GM19035 (cell line): ENCODE data around the gene CDK17.

Experiments
- ATAC-seq: cut with Tn5 transposase; IDR thresholded peaks from one replicate; pipeline ENCODE4 v1.9.1; 2021; ENCODE audit not compliant: unreplicated experiment

Gene CDK17

DNA sequence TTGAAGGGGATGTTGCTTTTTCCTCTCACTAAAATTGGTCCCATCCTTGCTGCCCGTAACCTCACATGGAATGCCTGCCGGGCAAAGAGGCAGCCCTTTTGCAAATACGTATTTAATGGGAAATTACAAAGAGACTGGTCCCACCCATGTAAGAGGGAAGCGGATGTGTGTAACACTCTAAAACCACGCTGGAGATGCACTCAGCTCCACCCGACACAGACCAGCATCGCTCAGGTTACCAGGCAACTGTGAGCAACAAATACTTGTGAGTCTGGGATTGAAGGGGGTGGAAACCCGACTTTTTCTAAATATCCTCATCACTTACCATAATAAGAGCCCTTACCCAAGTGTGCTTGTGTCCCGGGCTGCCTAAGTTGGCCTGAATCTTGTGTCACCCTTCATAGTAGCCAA, 158.4 kb downstream of the CDK17 start:
- no peak for ATAC-seq

DNA sequence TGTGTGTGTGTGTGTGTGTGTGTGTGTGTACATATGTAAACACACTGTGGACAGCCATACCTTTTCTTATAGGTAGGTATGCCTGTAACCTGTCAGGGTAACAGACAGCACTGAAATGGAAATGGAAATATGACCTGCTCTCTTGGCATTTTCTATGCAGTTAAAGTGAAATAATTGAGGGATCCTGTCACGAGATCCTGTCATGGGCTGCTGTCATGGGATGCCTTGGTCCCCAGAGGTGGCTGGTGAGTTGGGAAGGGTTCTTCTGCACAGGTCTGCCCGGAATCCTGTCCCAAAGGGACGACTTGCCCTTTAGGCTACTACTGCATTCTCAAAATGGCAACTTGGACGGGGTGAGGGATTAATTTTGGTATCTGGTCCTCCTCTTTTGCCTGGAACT, 158.8 kb downstream of the CDK17 start:
- no peak for ATAC-seq

DNA sequence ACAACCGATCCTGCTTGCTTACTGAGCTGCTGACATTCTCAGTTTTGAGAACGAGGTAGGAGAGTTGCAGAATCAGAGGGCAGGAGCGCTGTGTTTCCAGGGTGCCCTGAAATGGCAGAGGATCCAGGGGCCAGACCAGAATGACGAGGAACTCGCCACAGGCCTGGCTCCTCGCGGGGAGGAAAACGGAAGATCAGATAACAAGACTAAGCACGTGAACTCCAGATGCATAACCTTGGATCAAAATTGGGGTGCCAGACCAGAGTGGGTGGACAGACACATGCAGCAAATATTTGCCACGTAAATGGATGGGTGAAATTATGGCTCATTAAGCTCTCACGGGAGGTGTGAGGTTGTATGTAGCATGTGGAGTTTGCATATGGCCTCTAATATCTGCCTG, 159.6 kb downstream of the CDK17 start:
- ATAC-seq = no peak

DNA sequence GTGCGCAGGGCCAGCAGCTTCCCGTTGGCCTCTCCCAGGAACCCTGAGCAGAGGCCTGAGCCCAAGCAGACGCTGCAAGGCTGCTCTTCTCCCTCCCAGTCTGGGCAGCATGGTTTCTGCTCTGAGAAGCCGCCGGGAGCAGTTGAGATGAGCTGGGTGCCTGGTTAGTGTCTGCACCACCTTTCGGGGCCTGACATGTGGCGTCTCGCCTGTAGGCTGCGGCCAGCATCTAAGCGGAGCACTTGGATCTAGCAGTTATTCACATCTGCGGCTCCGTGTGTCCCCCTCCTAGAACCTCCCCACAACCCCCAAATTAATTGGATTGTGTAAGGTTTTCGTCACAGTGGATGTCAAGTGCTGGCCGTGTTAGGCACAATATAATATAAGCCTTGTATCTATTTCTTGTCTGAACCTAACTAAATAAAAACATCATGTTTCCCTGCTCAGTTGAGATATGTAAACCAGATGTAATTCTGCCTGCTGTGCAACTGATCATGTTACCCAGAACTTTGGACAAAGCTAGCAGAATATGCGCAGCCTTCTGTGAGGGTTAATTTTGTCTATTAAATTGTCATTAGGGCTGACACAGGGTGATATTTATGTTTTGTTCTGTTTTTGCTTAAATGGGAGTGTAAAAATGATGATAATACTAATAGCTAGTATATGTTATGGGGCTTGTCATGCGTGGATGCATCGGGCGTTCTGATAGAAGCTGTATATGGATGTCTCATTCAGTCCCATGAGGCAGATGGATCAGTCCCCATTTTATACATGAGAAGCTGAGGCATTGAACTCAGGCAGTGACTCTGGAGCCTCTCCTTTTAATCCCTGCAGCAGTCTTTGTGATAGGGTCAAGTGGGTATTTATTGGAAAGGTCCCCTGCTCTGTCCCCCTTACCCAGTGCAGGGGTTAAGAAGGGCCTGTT, 160.3 kb downstream of the CDK17 start:
- ATAC-seq = no peak

DNA sequence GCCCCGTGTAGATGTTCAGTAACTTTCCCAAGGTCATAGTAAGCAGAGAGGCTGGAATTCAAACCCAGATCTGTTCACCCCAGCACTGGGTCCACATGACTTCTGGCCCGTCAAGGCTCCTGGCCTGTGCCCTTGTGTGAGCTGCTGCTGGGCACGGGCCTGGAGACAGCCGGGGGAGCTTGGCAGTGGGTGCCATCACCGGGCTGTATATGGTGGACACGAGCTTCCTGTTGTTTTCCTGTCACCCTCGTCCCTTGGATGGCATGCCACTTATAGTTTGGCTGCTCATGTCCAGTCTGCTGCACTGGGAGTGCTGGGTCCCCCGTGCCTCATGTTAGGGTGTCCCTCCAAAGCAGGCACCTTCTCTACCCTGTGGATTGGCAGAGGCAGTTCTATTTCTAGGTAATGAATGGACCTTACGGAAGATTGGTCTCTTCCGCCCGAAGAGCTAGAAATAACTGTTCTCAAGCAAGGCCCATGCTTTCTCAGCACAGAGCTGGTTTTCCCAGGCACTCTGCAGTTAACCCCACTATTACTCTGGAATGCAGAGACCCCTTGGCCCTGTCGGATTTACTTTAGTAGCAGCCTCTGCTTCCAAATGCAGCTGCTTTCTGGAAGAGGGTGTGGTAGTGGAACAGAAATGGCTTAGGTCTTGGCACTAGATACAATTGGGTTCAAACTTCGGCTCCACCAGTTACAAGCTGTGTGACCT, 161.7 kb downstream of the CDK17 start:
- no peak for ATAC-seq

DNA sequence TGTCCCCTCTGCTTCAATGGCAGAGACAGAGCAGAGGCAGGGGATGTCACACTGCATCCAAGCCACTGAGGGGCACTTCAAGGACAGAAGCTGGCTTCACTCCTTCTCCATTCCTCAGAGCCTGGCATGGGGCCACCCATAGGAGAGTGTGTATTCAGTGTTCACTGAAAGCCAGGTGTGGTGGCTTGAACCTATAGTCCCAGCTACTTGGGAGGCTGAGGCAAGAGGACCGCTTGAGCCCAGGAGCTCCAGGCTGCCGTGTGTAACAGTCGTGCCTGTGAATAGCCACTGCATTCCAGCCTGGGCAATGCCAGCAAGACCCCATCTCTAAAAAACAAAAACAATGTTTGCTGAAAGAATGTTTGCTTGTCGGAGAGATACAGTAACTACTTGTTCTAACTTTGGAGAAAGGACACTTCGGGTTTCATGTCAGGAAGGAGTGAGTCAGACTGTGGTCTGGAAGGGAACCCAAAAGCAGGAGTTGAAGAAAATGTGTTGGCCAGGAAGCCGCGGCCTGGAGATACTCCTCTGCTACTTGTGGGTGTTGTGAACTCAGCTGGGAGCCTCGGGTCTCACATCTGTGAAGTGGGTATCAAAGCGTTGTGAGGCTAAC, 162.7 kb downstream of the CDK17 start:
- ATAC-seq = no peak

DNA sequence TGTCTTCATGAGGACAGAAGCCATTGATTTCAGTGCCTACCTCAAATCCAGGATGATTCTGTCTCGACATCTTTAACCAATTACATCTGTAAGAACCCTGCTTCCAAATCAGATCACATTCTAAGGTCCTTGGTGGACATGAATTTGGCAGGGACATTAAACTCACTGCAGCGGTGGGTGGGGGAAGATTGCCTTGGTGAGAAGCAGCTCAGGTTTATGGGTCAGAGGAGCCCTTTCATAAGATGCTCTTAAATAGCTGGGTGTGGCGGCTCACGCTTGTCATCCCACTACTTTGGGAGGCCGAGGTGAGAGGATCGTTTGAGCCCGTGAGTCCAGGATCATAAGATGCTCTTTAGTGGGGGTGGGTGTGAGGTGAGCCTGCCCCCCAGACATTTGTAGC, 163.2 kb downstream of the CDK17 start:
- ATAC-seq = no peak

DNA sequence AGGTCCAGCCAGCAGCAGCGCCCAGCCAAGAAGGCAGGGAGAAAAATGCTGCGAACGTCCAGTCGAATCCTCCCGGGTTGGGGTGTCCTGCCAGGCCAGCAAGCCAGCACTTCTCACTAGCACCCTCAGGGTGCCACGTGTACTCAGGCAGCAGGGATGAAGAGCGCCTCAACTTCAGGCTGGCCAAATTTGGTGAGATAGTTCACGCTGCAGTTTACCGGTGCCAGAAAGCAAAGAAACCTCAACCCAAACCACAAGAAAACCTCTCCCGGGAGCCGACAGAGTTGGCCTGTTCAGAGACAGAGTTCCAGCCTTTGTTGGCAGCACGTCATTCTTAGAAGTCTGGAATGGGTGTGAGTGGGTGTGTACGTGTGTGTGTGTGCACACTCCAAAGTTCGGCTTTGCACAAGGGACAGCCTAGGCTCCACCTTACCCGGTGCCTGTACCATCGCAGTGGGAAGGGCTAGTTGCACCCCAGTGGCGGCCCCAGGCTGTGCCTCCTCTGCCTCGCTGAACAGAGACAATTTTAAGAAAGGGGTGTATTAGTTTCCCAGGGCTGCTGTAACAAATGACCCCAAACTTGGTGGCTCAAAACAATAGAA, 163.9 kb downstream of the CDK17 start:
- no peak for ATAC-seq

DNA sequence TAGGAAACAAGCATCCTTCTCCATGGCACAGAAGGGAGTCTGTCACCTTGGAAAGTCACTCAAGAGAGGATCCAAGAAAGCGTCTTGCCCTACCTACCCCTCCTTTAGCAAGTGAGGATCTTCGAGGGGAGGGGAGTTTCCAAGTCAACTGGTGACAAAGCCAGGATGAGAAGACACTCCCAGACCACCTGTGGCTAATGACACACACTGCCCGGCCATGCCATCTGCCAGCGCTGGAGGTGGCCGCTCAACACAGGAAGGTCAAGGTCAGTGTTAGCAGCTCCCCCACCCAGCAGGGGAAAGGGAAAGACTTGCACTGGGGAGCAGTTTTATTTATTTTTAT, 164.8 kb downstream of the CDK17 start:
- no peak for ATAC-seq

DNA sequence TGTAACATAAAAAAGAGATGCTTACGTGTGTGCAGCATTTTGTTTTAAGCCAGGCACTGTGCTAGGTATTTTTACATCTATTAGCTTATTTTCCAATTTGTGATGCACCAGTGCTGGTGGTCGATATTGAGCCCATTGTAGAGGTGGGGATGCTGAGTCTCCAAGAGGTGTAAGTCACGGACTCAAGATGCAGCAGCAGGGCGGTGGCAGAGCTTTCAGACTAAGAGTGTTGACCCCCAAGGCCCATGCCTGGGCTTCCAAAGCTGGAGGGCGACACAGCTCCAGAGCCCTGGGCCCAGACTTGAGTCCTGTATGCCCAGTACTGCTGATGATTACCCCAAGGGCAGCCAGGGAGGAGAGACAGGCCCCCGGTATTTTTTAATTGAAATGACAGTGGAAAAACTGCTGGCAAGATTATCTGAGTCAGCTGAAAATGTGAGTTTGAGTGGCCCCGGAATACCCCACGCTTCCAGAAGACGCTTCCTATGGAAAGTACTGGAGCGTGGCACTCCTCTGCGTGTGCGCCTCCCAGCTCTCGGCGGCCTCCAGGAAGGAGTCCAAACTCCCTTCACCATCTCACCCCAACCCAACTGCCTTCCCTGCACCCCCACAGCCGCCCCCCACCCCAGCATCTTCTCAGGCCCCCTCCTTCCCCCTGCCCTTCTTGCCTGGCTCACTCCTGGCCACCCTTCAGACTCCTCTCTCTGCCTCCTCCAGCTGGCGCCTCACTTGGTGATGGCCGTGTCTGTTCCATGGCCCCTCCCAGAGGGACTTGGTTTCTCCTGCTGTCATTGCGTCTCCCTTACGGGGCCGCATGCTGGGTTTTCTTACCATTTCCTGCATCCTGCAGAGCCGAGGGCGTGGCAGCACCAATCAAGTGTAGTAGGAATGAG, 165.4 kb downstream of the CDK17 start:
- ATAC-seq = no peak

DNA sequence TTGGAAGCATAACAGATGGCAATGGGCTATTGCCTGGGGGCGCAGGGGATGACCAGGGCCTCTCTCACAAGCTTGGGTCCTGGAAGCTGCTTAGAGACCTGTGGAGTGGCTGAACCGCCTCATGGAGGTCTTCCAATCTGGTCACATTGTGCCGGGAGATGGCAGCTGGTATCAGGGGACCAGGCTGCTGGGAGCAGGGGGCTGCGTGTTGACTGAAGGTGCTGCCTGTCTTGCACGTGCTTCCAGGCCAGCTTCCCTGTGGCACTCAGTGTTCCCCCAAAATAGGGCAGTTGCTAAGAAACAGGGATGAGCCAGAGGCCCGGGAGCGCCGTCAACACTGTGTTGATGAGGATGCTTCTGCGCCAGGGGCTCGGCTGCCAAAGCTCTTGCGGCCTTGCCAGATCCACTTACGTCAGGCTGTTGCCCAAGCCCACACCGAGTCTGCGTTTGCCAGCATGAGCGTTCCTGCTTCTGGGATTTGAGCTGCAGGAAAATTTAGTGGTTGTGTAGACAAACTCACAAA, 166.2 kb downstream of the CDK17 start:
- no peak for ATAC-seq

DNA sequence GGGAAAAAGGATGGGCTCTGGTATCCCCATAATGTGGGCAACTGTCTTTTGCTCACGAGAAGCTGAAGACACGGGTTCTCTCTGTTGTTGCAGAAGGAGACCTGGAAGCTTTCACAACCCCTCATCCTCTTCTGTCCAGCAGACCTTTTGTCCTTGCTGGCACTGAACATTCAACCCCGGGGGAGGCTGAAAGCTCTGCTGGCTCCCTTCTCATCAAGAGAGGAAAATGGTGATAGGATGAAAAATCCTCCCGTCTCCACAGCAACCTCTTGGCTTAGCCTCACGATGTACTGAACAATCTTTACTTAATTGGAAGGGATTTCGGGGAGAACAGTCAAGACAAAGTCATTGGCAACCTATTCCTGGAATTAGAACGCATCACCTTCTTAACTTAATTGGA, 167.1 kb downstream of the CDK17 start:
- ATAC-seq = no peak

DNA sequence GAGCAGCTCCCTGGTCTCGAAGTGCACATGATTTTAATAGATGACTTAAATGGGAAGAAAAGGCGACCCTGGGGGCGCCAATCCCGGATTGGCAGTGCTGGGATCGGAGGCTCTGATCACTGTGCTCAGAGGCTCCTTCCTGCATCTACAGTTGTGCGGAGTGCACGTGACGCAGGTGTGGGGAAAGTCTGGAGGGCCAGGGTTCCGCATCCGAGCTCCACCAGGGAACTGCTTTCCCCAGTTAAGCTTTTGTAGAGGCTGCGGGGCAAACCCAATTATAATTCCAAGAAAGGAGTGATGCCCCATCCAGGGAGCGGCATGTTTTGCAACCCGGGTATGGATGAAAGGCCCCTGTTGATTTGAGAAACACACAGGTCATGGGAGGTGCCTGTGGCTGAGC, 169.6 kb downstream of the CDK17 start:
- ATAC-seq = no peak

DNA sequence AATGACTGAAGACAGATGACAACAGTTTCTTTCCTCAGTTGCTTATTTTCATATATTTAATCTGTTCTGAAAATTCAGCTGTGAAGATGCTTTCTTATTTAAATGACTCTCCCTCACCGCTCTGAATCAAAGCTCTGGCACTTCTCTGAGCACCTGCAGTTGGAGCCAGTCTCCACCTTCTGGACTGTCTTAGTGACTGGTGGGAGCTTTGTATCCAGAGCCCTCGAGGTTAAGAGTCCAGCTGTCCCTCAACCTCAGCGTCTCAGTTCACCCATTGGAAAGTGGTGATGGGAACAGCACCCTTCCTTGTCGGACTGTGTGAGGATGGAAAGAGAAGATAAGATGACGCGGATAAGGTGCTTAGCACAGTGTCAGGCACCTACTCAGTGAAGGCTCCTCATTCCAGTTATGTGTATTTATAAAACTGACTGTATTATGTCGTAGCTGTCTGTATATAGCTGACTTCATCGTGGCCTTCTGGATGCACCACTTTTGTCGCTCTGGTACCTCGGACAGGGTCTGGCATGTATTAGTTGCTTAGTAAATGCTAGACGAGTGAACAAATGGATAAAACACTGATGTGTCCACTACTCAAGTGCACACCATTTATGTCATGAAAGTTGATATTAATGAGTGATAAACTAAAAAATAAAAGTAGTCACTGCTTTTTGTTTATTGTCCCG, 171.5 kb downstream of the CDK17 start:
- ATAC-seq = no peak
